ENCODE data around the gene FOXN3. TPM values are rescaled to one million over a fixed set of nuclear protein-coding genes. Genes with fewer than 3 reads are reported as not detected.

Gene FOXN3
- total and polyA plus RNA-seq, 10 of the 15 experiments (the other 5 are each of a cell fraction or from before 2014, with no cell fraction given) = 4.5 to 68.9 (median 29.7) TPM

DNA sequence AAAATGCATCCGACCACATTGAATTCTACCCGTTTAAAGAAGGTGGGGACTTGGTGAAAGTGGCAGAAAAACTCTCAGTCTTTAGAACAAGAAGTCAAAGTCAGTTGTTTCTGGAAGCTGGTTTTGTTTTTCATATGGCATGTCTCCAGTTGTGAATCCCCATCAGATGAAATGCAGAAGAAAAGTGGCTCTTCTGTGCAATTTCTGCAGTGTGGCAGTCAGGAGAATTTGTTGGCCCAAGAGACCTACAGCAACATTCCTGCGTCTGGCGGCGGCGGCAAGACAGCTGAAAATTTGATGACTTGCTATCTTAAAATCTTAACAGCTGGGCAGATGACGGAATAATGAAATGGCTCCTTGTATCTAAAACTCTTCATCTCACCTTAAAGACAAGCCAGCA, 201.5 kb downstream of the FOXN3 start (continued):
- TF ChIP-seq, protein P1, sequence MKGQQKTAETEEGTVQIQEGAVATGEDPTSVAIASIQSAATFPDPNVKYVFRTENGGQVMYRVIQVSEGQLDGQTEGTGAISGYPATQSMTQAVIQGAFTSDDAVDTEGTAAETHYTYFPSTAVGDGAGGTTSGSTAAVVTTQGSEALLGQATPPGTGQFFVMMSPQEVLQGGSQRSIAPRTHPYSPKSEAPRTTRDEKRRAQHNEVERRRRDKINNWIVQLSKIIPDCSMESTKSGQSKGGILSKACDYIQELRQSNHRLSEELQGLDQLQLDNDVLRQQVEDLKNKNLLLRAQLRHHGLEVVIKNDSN (IDR thresholded peaks at IDR 0.05; ENCODE audit: borderline replicate concordance, extremely low read length, insufficient read depth, low read depth, low read length) = no peak
- TF ChIP-seq, protein P2, sequence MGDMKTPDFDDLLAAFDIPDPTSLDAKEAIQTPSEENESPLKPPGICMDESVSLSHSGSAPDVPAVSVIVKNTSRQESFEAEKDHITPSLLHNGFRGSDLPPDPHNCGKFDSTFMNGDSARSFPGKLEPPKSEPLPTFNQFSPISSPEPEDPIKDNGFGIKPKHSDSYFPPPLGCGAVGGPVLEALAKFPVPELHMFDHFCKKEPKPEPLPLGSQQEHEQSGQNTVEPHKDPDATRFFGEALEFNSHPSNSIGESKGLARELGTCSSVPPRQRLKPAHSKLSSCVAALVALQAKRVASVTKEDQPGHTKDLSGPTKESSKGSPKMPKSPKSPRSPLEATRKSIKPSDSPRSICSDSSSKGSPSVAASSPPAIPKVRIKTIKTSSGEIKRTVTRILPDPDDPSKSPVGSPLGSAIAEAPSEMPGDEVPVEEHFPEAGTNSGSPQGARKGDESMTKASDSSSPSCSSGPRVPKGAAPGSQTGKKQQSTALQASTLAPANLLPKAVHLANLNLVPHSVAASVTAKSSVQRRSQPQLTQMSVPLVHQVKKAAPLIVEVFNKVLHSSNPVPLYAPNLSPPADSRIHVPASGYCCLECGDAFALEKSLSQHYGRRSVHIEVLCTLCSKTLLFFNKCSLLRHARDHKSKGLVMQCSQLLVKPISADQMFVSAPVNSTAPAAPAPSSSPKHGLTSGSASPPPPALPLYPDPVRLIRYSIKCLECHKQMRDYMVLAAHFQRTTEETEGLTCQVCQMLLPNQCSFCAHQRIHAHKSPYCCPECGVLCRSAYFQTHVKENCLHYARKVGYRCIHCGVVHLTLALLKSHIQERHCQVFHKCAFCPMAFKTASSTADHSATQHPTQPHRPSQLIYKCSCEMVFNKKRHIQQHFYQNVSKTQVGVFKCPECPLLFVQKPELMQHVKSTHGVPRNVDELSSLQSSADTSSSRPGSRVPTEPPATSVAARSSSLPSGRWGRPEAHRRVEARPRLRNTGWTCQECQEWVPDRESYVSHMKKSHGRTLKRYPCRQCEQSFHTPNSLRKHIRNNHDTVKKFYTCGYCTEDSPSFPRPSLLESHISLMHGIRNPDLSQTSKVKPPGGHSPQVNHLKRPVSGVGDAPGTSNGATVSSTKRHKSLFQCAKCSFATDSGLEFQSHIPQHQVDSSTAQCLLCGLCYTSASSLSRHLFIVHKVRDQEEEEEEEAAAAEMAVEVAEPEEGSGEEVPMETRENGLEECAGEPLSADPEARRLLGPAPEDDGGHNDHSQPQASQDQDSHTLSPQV (IDR thresholded peaks at IDR 0.05) = no peak

DNA sequence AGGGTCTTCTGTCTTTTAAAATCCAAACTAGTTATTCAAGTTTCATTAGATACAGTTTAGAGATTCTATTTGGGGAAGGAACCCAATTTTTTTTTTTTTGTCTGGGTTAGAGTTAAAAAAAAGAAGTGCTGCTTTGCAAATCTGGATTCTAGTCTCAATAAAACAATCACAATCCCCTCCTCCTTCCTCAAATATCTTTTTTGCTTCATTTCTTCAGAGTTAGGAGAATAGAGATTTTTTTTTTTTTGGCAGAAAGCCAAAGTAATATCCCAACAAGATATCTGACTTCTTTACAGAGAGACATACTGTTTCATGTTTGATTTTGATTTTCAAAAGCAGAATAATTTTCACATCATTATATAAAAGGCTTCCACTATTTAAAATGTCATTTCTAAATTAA, 201.9 kb downstream of the FOXN3 start:
- H3K27me3 ChIP-seq (replicated peaks in 1 of 2; ENCODE audit: control insufficient read depth in 2 of 2, insufficient read depth in 2 of 2, low read length in 1 of 2) = no peaks in the 10 kb centered on the region
- no peak overlapping the region for H3K4me3 ChIP-seq
- no peak overlapping the region for H3K9ac ChIP-seq (ENCODE audit: control insufficient read depth, insufficient read depth, low read length)
- no peak for TF ChIP-seq SMAD1 (IDR thresholded peaks at IDR 0.05; ENCODE audit: low read depth, partially characterized antibody)
- TF ChIP-seq, protein P3, sequence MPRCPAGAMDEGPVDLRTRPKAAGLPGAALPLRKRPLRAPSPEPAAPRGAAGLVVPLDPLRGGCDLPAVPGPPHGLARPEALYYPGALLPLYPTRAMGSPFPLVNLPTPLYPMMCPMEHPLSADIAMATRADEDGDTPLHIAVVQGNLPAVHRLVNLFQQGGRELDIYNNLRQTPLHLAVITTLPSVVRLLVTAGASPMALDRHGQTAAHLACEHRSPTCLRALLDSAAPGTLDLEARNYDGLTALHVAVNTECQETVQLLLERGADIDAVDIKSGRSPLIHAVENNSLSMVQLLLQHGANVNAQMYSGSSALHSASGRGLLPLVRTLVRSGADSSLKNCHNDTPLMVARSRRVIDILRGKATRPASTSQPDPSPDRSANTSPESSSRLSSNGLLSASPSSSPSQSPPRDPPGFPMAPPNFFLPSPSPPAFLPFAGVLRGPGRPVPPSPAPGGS (IDR thresholded peaks at IDR 0.05; ENCODE audit: borderline replicate concordance, insufficient read depth, low read depth, low read length, poor library complexity, severe bottlenecking) = no peak
- TF ChIP-seq KAT2A (conservative IDR thresholded peaks at IDR 0.05; ENCODE audit: control insufficient read depth, low read depth, low read length) = no peak
- no peak for TF ChIP-seq BACH1 (IDR thresholded peaks at IDR 0.05; ENCODE audit: borderline replicate concordance)
- no peak for TF ChIP-seq TCF3 (IDR thresholded peaks at IDR 0.05; ENCODE audit: borderline replicate concordance, insufficient read depth, low read depth, low read length)
- no peak for TF ChIP-seq TAF1 (IDR thresholded peaks at IDR 0.05; ENCODE audit: borderline replicate concordance, low read depth, low read length)
- no peak for TF ChIP-seq ZSCAN29 (IDR thresholded peaks at IDR 0.05)
- in situ Hi-C loops (cut with MboI) (no loop called here), intact Hi-C loops (cut with micrococcal nuclease; ENCODE audit: unreplicated experiment) (no loop called here)
- CTCF ChIA-PET = no interaction called here
- no peaks in the 10 kb centered on the region for H3K4me1 ChIP-seq (ENCODE audit: control insufficient read depth, insufficient read depth, low read length)
- no peak for DNase-seq (ENCODE audit: low read depth, low spot score)
- no peaks in the 10 kb centered on the region; a peak in 2 of 4 replicates for H3K36me3 ChIP-seq (ENCODE audit: control insufficient read depth in 2 of 2, insufficient read depth in 2 of 2, low read length in 1 of 2)
- RAD21 ChIA-PET (ENCODE audit: unreplicated experiment) = no interaction called here
- ATAC-seq = no peak
- no peaks in the 10 kb centered on the region for H4K20me1 ChIP-seq (ENCODE audit: control insufficient read depth, insufficient read depth)
- H3K79me2 ChIP-seq (ENCODE audit: control insufficient read depth, insufficient read depth, low read length) = no peaks in the 10 kb centered on the region
- FAIRE-seq = no peak
- H3K4me2 ChIP-seq (ENCODE audit: control insufficient read depth, insufficient read depth) = no peak overlapping the region
- H3K9me3 ChIP-seq (replicated peaks; ENCODE audit: control insufficient read depth, insufficient read depth, low read length) = no peaks in the 10 kb centered on the region
- POLR2A ChIA-PET = no interaction called here
- BruUV-seq (replicated peaks) = no TSS peak
- no peak overlapping the region for H3K27ac ChIP-seq (ENCODE audit: control insufficient read depth, insufficient read depth)
- SMC1A ChIA-PET (ENCODE audit: uncharacterized antibody, unreplicated experiment) = interaction anchor here (0.8 kb wide), 1 partner anchor 13 kb away, joined by 3 read pairs; no protein-coding TSS in a partner anchor
- H2AFZ ChIP-seq (ENCODE audit: control insufficient read depth, low read depth, low read length) = no peak overlapping the region
